DOHH2 (cell line): ENCODE measurements around the gene GAB3.

Source experiments
- H3F3A ChIP-seq: fragments of 200-600 bp; sonication (generic), shearing (Covaris generic); 2 replicates; pipeline ENCODE4 v1.6.0; 2016; ENCODE audit warnings: antibody characterized with exemption, mild to moderate bottlenecking; ENCODE audit not compliant: control insufficient read depth, insufficient read depth
- H3K27ac ChIP-seq: fragments of 200-600 bp; sonication (generic); 2 replicates; pipeline ENCODE4 v1.5.1; 2014; ENCODE audit warnings: low read depth, mild to moderate bottlenecking, low read length, moderate library complexity
- H3K27me3 ChIP-seq: fragments of 200-600 bp; sonication (generic); 2 replicates; pipeline ENCODE4 v1.6.1; 2014; ENCODE audit warnings: mild to moderate bottlenecking, low read length, mixed read lengths; ENCODE audit not compliant: control insufficient read depth
- H3K36me3 ChIP-seq: fragments of 200-600 bp; sonication (generic); 2 replicates; pipeline ENCODE4 v1.6.1; 2014; ENCODE audit warnings: mild to moderate bottlenecking, low read length, moderate library complexity, mixed read lengths; ENCODE audit not compliant: control insufficient read depth
- H3K4me1 ChIP-seq: fragments of 200-600 bp; sonication (generic); 2 replicates; pipeline ENCODE4 v1.6.1; 2014; ENCODE audit warnings: mild to moderate bottlenecking, low read length, mixed read lengths; ENCODE audit not compliant: control insufficient read depth
- H3K4me2 ChIP-seq: fragments of 200-600 bp; sonication (generic); 2 replicates; pipeline ENCODE4 v1.6.0; 2014; ENCODE audit warnings: mild to moderate bottlenecking, low read length, moderate library complexity
- H3K4me3 ChIP-seq: fragments of 200-600 bp; sonication (generic); 2 replicates; pipeline ENCODE4 v1.5.1; 2014; ENCODE audit warnings: mild to moderate bottlenecking, low read length, mixed read lengths
- H3K79me2 ChIP-seq: fragments of 200-600 bp; sonication (generic); 2 replicates; pipeline ENCODE4 v1.6.1; 2014; ENCODE audit warnings: mild to moderate bottlenecking, low read length, mixed read lengths; ENCODE audit not compliant: control insufficient read depth
- H3K9me2 ChIP-seq: fragments of 200-600 bp; sonication (generic); replicated peaks from 2 replicates; pipeline ENCODE4 v1.6.1; 2014; ENCODE audit warnings: mild to moderate bottlenecking, low read length, mixed read lengths; ENCODE audit not compliant: control insufficient read depth
- H3K9me3 ChIP-seq: fragments of 200-600 bp; sonication (generic); 2 replicates; pipeline ENCODE4 v1.6.1; 2014; ENCODE audit warnings: antibody characterized with exemption, low read length, mixed read lengths; ENCODE audit not compliant: control insufficient read depth, insufficient read depth
- H4K20me1 ChIP-seq: fragments of 200-600 bp; sonication (generic); 2 replicates; pipeline ENCODE4 v1.6.0; 2014; ENCODE audit warnings: low read depth, mild to moderate bottlenecking, antibody characterized with exemption, low read length, moderate library complexity; ENCODE audit not compliant: control insufficient read depth, insufficient read depth
- EZH2phosphoT487 ChIP-seq: fragments of 200-600 bp; sonication (generic); IDR thresholded peaks from 2 replicates; pipeline ENCODE4 v1.6.1; 2017; ENCODE audit warnings: borderline replicate concordance, mild to moderate bottlenecking, antibody characterized with exemption, low read length, moderate library complexity, mixed read lengths
- TF ChIP-seq, protein P1 (sequence below): fragments of 200-600 bp; sonication (generic); IDR thresholded peaks from one replicate; pipeline ENCODE4 v1.5.1; 2014; ENCODE audit warnings: antibody characterized with exemption, mild to moderate bottlenecking, low read depth, low read length; ENCODE audit not compliant: poor library complexity, severe bottlenecking

GAB3 gene

DNA sequence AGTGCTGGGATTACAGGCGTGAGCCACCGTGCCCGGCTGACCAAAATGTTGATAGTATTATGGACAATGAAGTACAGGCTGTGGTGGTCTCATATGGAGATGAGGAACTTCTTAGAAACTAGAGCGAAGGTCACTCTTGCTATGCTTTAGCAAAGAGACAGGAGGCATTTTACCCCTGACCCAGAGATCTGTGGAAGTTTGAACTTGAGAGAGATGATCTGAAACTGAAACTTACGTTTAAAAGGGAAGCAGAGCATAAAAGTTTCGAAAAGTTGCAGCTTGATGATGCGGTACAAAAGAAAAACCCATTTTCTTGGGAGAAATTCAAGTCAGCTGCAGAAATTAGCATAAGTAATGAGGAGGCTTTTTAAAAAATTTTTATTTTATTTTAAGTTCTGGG lies 89.0 kb downstream of the GAB3 start:
- Histone ChIP-seq H4K20me1 (no peaks in the 10 kb centered on the region), H3K4me3 (no peak overlapping the region), H3K79me2 (no peaks in the 10 kb centered on the region), H3K36me3 (no peaks in the 10 kb centered on the region), H3K9me3 (no peaks in the 10 kb centered on the region), H3K4me2 (no peak overlapping the region), H3F3A (no peaks in the 10 kb centered on the region), H3K27me3 (no peaks in the 10 kb centered on the region), H3K9me2 (no peaks in the 10 kb centered on the region), H3K4me1 (no peaks in the 10 kb centered on the region), H3K27ac (no peak overlapping the region)
- no peak for TF ChIP-seq EZH2phosphoT487
- TF ChIP-seq, protein P1, sequence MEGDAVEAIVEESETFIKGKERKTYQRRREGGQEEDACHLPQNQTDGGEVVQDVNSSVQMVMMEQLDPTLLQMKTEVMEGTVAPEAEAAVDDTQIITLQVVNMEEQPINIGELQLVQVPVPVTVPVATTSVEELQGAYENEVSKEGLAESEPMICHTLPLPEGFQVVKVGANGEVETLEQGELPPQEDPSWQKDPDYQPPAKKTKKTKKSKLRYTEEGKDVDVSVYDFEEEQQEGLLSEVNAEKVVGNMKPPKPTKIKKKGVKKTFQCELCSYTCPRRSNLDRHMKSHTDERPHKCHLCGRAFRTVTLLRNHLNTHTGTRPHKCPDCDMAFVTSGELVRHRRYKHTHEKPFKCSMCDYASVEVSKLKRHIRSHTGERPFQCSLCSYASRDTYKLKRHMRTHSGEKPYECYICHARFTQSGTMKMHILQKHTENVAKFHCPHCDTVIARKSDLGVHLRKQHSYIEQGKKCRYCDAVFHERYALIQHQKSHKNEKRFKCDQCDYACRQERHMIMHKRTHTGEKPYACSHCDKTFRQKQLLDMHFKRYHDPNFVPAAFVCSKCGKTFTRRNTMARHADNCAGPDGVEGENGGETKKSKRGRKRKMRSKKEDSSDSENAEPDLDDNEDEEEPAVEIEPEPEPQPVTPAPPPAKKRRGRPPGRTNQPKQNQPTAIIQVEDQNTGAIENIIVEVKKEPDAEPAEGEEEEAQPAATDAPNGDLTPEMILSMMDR, result no peak

DNA sequence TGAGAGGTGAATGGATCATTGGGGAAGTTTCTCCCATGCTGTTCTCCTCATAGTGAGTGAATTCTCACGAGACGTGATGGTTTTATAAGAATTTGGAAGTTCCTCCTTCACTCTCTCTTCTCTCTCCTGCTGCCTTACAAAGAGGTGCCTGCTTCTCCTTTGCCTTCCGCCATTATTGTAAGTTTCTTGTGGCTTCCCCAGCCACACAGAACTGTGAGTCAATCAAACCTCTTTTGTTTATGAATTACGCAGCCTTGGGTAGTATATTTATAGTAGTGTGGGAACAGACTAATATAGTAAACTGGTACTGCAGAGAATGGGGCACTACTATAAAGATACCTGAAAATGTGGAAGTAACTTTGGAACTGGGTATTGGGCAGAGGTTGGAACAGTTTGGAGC lies 89.7 kb downstream of the GAB3 start:
- Histone ChIP-seq H3K36me3 (no peaks in the 10 kb centered on the region), H3F3A (no peaks in the 10 kb centered on the region), H3K27me3 (no peaks in the 10 kb centered on the region), H3K79me2 (no peaks in the 10 kb centered on the region), H3K9me3 (no peaks in the 10 kb centered on the region), H3K4me3 (no peak overlapping the region), H3K4me1 (no peaks in the 10 kb centered on the region), H3K9me2 (no peaks in the 10 kb centered on the region), H3K27ac (no peak overlapping the region), H4K20me1 (no peaks in the 10 kb centered on the region), H3K4me2 (no peak overlapping the region)
- TF ChIP-seq, protein P1, result no peak
- no peak for TF ChIP-seq EZH2phosphoT487

DNA sequence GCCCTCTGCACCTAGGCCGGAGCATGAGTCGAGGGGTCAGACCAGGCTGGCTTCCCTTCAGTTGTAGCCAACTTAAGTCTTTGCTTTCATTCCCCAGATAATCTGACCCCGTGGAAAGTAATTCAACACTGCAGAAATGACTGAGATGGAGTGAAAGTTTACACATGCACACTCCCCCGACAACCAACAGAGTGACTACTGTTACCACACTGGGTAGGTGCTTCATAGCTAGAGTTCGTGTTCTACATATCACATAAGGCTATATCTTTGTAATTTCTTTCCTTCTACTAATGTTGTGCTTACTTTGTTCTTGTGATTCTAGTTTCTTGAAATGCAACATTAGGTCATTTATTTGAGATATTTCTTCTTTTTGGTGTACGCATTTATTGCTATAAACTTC lies 90.3 kb downstream of the GAB3 start:
- Histone ChIP-seq H3K79me2 (no peaks in the 10 kb centered on the region), H3K4me3 (no peak overlapping the region), H3K36me3 (no peaks in the 10 kb centered on the region), H3K27ac (no peak overlapping the region), H4K20me1 (no peaks in the 10 kb centered on the region), H3K9me2 (no peaks in the 10 kb centered on the region), H3F3A (no peaks in the 10 kb centered on the region), H3K4me2 (no peak overlapping the region), H3K4me1 (no peaks in the 10 kb centered on the region), H3K27me3 (no peaks in the 10 kb centered on the region), H3K9me3 (no peaks in the 10 kb centered on the region)
- no peak for TF ChIP-seq EZH2phosphoT487
- TF ChIP-seq, protein P1, result no peak

DNA sequence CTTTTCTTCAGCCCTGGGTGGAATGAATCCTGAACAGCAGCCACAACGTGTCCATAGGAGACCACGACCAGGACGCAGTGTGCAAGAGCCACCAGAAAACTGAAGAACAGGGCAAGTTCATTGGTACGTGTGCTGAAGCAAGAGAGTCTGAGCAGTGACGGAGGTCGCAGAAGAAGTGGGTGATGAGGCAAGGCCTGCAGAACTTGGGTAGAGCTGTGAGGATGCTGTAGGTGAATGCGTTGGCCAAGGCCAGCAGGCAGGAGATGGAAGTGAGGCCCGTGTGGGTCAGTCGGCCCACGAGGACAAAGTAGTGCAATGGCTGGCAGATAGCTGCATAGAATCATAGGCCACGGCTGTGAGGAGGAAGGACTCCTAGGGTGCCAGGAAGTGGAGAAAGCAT lies 91.9 kb downstream of the GAB3 start:
- Histone ChIP-seq H3F3A (no peaks in the 10 kb centered on the region), H3K9me2 (no peaks in the 10 kb centered on the region), H3K9me3 (no peaks in the 10 kb centered on the region), H4K20me1 (no peaks in the 10 kb centered on the region), H3K36me3 (no peaks in the 10 kb centered on the region), H3K4me3 (no peak overlapping the region), H3K27me3 (no peaks in the 10 kb centered on the region), H3K79me2 (no peaks in the 10 kb centered on the region), H3K4me2 (no peak overlapping the region), H3K27ac (no peak overlapping the region), H3K4me1 (no peaks in the 10 kb centered on the region)
- TF ChIP-seq EZH2phosphoT487, result no peak
- TF ChIP-seq, protein P1, result no peak
